ENCODE data around the gene FNDC8.
"Not testable (repeated sequence)": the region's sequence is repeated elsewhere in the genome, so short reads cannot be mapped to it uniquely, and the experiment has no call there.

DNA sequence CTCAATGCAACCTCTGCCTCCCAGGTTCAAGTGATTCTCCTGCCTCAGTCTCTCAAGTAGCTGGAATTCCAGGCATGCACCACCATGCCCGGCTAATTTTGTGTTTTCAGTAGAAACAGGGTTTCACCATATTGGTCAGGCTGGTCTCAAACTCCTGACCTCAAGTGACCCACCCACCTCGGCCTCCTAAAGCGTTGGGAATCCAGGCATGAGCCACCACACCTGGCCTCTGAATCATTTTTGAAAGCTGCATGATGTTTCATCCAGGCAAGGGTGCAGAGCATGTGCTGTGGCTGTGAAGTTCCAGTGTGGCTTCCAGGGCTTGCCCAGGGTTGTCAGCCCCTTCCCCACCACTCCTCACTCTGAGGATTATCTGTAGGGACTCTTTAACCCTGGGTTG lies 50.9 kb downstream of the FNDC8 start:
- not testable (repeated sequence) for TF ChIP-seq POLR2AphosphoS5 (IDR thresholded peaks at IDR 0.05; ENCODE audit: insufficient read depth in 1 of 2, low read depth in 1 of 2)
- TF ChIP-seq, protein P1, sequence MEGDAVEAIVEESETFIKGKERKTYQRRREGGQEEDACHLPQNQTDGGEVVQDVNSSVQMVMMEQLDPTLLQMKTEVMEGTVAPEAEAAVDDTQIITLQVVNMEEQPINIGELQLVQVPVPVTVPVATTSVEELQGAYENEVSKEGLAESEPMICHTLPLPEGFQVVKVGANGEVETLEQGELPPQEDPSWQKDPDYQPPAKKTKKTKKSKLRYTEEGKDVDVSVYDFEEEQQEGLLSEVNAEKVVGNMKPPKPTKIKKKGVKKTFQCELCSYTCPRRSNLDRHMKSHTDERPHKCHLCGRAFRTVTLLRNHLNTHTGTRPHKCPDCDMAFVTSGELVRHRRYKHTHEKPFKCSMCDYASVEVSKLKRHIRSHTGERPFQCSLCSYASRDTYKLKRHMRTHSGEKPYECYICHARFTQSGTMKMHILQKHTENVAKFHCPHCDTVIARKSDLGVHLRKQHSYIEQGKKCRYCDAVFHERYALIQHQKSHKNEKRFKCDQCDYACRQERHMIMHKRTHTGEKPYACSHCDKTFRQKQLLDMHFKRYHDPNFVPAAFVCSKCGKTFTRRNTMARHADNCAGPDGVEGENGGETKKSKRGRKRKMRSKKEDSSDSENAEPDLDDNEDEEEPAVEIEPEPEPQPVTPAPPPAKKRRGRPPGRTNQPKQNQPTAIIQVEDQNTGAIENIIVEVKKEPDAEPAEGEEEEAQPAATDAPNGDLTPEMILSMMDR (IDR thresholded peaks at IDR 0.05), result not testable (repeated sequence)

All from vagina (tissue), 2 donors.